Stomach (tissue), 4 donors: ENCODE measurements around the gene FBXW11.
A peak's percentile ranks its signal among the peaks of the same experiment; 100 is the strongest.

Experiments
- CTCF ChIP-seq, 7 experiments: fragments of 450-650 bp in 4 of 7; fragments of 200-600 bp in 3 of 7; sonication (generic) in 3 of 7; IDR thresholded peaks; one replicate each; pipeline ENCODE4 v1.5.1; 2016 to 2019; ENCODE audit warnings: antibody characterized with exemption in 7 of 7, control low read depth in 2 of 7, mild to moderate bottlenecking in 1 of 7
- EP300 ChIP-seq: sonication (generic); formaldehyde crosslinking; IDR thresholded peaks from one replicate; pipeline ENCODE4 v1.6.1; 2017; ENCODE audit warnings: antibody characterized with exemption
- POLR2A ChIP-seq, 4 donors: fragments of 450-650 bp; IDR thresholded peaks; one replicate each; pipeline ENCODE4 v1.6.1; 2016; ENCODE audit warnings: antibody characterized with exemption in 4 of 4, control low read depth in 2 of 4, mild to moderate bottlenecking in 1 of 4, moderate library complexity in 1 of 4
- POLR2AphosphoS5 ChIP-seq, 3 donors: sonication (generic); formaldehyde crosslinking; IDR thresholded peaks; one replicate each; pipeline ENCODE4 v1.6.1; 2016; ENCODE audit warnings: antibody characterized with exemption in 3 of 3

GRCh38 chr5:172052450-172053236 lies 46.2 kb upstream of the FBXW11 start:
- no peak for TF ChIP-seq POLR2A (IDR thresholded peaks at IDR 0.05)
- TF ChIP-seq CTCF (IDR thresholded peaks at IDR 0.05): peak in 1 of 7 experiments; percentile 16
- no peak for TF ChIP-seq EP300
- TF ChIP-seq POLR2AphosphoS5 (IDR thresholded peaks at IDR 0.05): peak in 1 of 3 donors; percentile 61
